ENCODE data around the gene WFIKKN2.
A peak's percentile ranks its signal among the peaks of the same experiment; 100 is the strongest.

WFIKKN2 gene

GRCh38 chr17:50848711-50849110 is 13.3 kb downstream of the WFIKKN2 start:
- H3K27ac ChIP-seq: no peak overlapping the region
- no peak for TF ChIP-seq ZFX (IDR thresholded peaks at IDR 0.05; ENCODE audit: borderline replicate concordance)

- H3K27ac ChIP-seq: no peak overlapping the region
- TF ChIP-seq CTCF (IDR thresholded peaks at IDR 0.05) (no peak), ZFX (IDR thresholded peaks at IDR 0.05; ENCODE audit: borderline replicate concordance) (no peak)
Observed at GRCh38 chr17:50850640-50851039, 15.3 kb downstream of the WFIKKN2 start.

GRCh38 chr17:50853015-50853615 is 17.7 kb downstream of the WFIKKN2 start:
- H3K27ac ChIP-seq: peak overlapping the region; percentile 73
- no peak for TF ChIP-seq ZFX (IDR thresholded peaks at IDR 0.05; ENCODE audit: borderline replicate concordance)
- TF ChIP-seq CTCF (IDR thresholded peaks at IDR 0.05): no peak

- peak overlapping the region; percentile 73 for H3K27ac ChIP-seq
- TF ChIP-seq CTCF (IDR thresholded peaks at IDR 0.05) (no peak), ZFX (IDR thresholded peaks at IDR 0.05; ENCODE audit: borderline replicate concordance) (no peak)
Observed at GRCh38 chr17:50853781-50854180, 18.4 kb downstream of the WFIKKN2 start.

- peak overlapping the region; percentile 73 for H3K27ac ChIP-seq
- TF ChIP-seq CTCF (IDR thresholded peaks at IDR 0.05): no peak
- TF ChIP-seq ZFX (IDR thresholded peaks at IDR 0.05; ENCODE audit: borderline replicate concordance): no peak
Observed at GRCh38 chr17:50855708-50856330, 20.4 kb downstream of the WFIKKN2 start.

GRCh38 chr17:50856431-50856830 is 21.0 kb downstream of the WFIKKN2 start:
- peak overlapping the region; percentile 73 for H3K27ac ChIP-seq
- TF ChIP-seq CTCF (IDR thresholded peaks at IDR 0.05) (no peak), ZFX (IDR thresholded peaks at IDR 0.05; ENCODE audit: borderline replicate concordance) (no peak)

GRCh38 chr17:50858486-50859225 is 23.3 kb downstream of the WFIKKN2 start:
- TF ChIP-seq CTCF (IDR thresholded peaks at IDR 0.05) (no peak), ZFX (IDR thresholded peaks at IDR 0.05; ENCODE audit: borderline replicate concordance) (no peak)

GRCh38 chr17:50859727-50860126 is 24.3 kb downstream of the WFIKKN2 start:
- H3K27ac ChIP-seq: peak overlapping the region; percentile 100

More at GRCh38 chr17:50858486-50859225, 23.3 kb downstream of the WFIKKN2 start:
- peak overlapping the region; percentile 100 for H3K27ac ChIP-seq
